ENCODE measurements around the gene SLX4IP.
"Not testable (repeated sequence)": the region's sequence is repeated elsewhere in the genome, so short reads cannot be mapped to it uniquely, and the experiment has no call there.

Gene SLX4IP

GRCh38 chr20:10434832-10435812, at the start of gene SLX4IP:
TSS of gene SLX4IP (plus strand) at chr20:10435305. CDS start at chr20:10458205, 22,900 bp downstream.
- peak; percentile 85 for DNase-seq

- DNase-seq, result no peak
Observed at GRCh38 chr20:10385850-10386544, 49.1 kb upstream of the SLX4IP start.

GRCh38 chr20:10387686-10388085, 47.4 kb upstream of the SLX4IP start:
- no peak for DNase-seq

- DNase-seq, result no peak
Observed at GRCh38 chr20:10388597-10388996, 46.5 kb upstream of the SLX4IP start.

GRCh38 chr20:10390709-10391108, 44.4 kb upstream of the SLX4IP start:
- no peak for DNase-seq

GRCh38 chr20:10394752-10395151, 40.4 kb upstream of the SLX4IP start:
- DNase-seq, result not testable (repeated sequence)

- DNase-seq, result no peak
Observed at GRCh38 chr20:10398834-10399369, 36.2 kb upstream of the SLX4IP start.

- no peak for DNase-seq
Observed at GRCh38 chr20:10402938-10403608, 32.0 kb upstream of the SLX4IP start.

- no peak for DNase-seq
Observed at GRCh38 chr20:10404023-10404628, 31.0 kb upstream of the SLX4IP start.

GRCh38 chr20:10404959-10405530, 30.1 kb upstream of the SLX4IP start:
- no peak for DNase-seq

GRCh38 chr20:10408108-10408813, 26.8 kb upstream of the SLX4IP start:
- no peak for DNase-seq

- DNase-seq, result no peak
Observed at GRCh38 chr20:10411673-10412072, 23.4 kb upstream of the SLX4IP start.

- DNase-seq, result no peak
Observed at GRCh38 chr20:10412591-10413408, 22.3 kb upstream of the SLX4IP start.

- DNase-seq, result no peak
Observed at GRCh38 chr20:10415013-10415650, 20.0 kb upstream of the SLX4IP start.

- DNase-seq, result not testable (repeated sequence)
Observed at GRCh38 chr20:10417218-10417617, 17.9 kb upstream of the SLX4IP start.

GRCh38 chr20:10419550-10420133, 15.5 kb upstream of the SLX4IP start:
- DNase-seq, result no peak

GRCh38 chr20:10423735-10424134, 11.4 kb upstream of the SLX4IP start:
- no peak for DNase-seq

- DNase-seq, result peak; percentile 63
Observed at GRCh38 chr20:10427060-10427692, 7.9 kb upstream of the SLX4IP start.

GRCh38 chr20:10428008-10428407, 7.1 kb upstream of the SLX4IP start:
- no peak for DNase-seq
